GM18526 (cell line): ENCODE data around the gene RTL5.

Experiments used
- POLR2A ChIP-seq: IDR thresholded peaks from 3 replicates; pipeline ENCODE4 v1.6.1; 2011; ENCODE audit not compliant: insufficient read length; ENCODE audit errors: extremely low read depth

The RTL5 gene

GRCh38 chrX:72137846-72138495 lies 6.3 kb upstream of the RTL5 start:
- TF ChIP-seq POLR2A, result no peak

- TF ChIP-seq POLR2A, result no peak
These were observed 2.3 kb upstream of the RTL5 start for GRCh38 chrX:72133851-72134546.

GRCh38 chrX:72132456-72132855 lies 741 bp upstream of the RTL5 start:
- TF ChIP-seq POLR2A, result no peak

- TF ChIP-seq POLR2A, result no peak
These were observed 909 bp downstream of the RTL5 start for GRCh38 chrX:72130762-72131250.

GRCh38 chrX:72130156-72130761 lies 1.5 kb downstream of the RTL5 start:
- no peak for TF ChIP-seq POLR2A

GRCh38 chrX:72129661-72130060 lies 2.1 kb downstream of the RTL5 start:
- no peak for TF ChIP-seq POLR2A

- no peak for TF ChIP-seq POLR2A
These were observed 2.8 kb downstream of the RTL5 start for GRCh38 chrX:72128881-72129280.

GRCh38 chrX:72128183-72128834 lies 3.4 kb downstream of the RTL5 start:
- TF ChIP-seq POLR2A, result no peak

GRCh38 chrX:72127332-72127731 lies 4.4 kb downstream of the RTL5 start:
- TF ChIP-seq POLR2A, result no peak

GRCh38 chrX:72126539-72127140 lies 5.1 kb downstream of the RTL5 start:
- TF ChIP-seq POLR2A, result no peak

GRCh38 chrX:72126048-72126415 lies 5.7 kb downstream of the RTL5 start:
- TF ChIP-seq POLR2A, result no peak

- TF ChIP-seq POLR2A, result no peak
These were observed 6.2 kb downstream of the RTL5 start for GRCh38 chrX:72125331-72126047.

- TF ChIP-seq POLR2A, result no peak
These were observed 7.0 kb downstream of the RTL5 start for GRCh38 chrX:72124540-72125201.

- no peak for TF ChIP-seq POLR2A
These were observed 8.1 kb downstream of the RTL5 start for GRCh38 chrX:72123471-72124185.
